ENCODE measurements around the gene PHLDB2.

PHLDB2 gene

GRCh38 chr3:111820651-111821050 lies 38.4 kb upstream of the PHLDB2 start (continued):
- TF ChIP-seq CREB5 (CRISPR knock-in tag; IDR thresholded peaks at IDR 0.05; ENCODE audit: low read depth) (no peak), POU6F1 (CRISPR knock-in tag; IDR thresholded peaks at IDR 0.05; ENCODE audit: borderline replicate concordance, low read depth) (no peak)

GRCh38 chr3:111821891-111822290 lies 37.2 kb upstream of the PHLDB2 start:
- no peak for TF ChIP-seq POU6F1 (CRISPR knock-in tag; IDR thresholded peaks at IDR 0.05; ENCODE audit: borderline replicate concordance, low read depth)
- TF ChIP-seq ESRRG (CRISPR knock-in tag; IDR thresholded peaks at IDR 0.05) = no peak
- no peak for TF ChIP-seq TSHZ2 (CRISPR knock-in tag; IDR thresholded peaks at IDR 0.05)
- TF ChIP-seq PATZ1 (CRISPR knock-in tag; IDR thresholded peaks at IDR 0.05; ENCODE audit: borderline replicate concordance) = no peak
- no peak for ATAC-seq

- no peak for ATAC-seq
These were observed 36.3 kb upstream of the PHLDB2 start for GRCh38 chr3:111822804-111823203.

More at GRCh38 chr3:111822804-111823203, 36.3 kb upstream of the PHLDB2 start:
- TF ChIP-seq ESRRG (CRISPR knock-in tag; IDR thresholded peaks at IDR 0.05) (no peak), ARNTL (CRISPR knock-in tag; IDR thresholded peaks at IDR 0.05; ENCODE audit: borderline replicate concordance, low read depth) (no peak), ZC3H10 (CRISPR knock-in tag; IDR thresholded peaks at IDR 0.05) (no peak), PATZ1 (CRISPR knock-in tag; IDR thresholded peaks at IDR 0.05; ENCODE audit: borderline replicate concordance) (no peak), CSRNP3 (CRISPR knock-in tag; IDR thresholded peaks at IDR 0.05) (no peak), RARB (CRISPR knock-in tag; IDR thresholded peaks at IDR 0.05) (no peak), ZFP3 (CRISPR knock-in tag; IDR thresholded peaks at IDR 0.05) (no peak), PPARA (CRISPR knock-in tag; IDR thresholded peaks at IDR 0.05; ENCODE audit: borderline replicate concordance) (no peak), ZNF8 (CRISPR knock-in tag; IDR thresholded peaks at IDR 0.05) (no peak), CSDC2 (CRISPR knock-in tag; IDR thresholded peaks at IDR 0.05) (no peak), TSHZ2 (CRISPR knock-in tag; IDR thresholded peaks at IDR 0.05) (no peak), ZNF565 (CRISPR knock-in tag; conservative IDR thresholded peaks at IDR 0.05; ENCODE audit: low read depth) (no peak), CREB5 (CRISPR knock-in tag; IDR thresholded peaks at IDR 0.05; ENCODE audit: low read depth) (no peak), TCF4 (CRISPR knock-in tag; IDR thresholded peaks at IDR 0.05; ENCODE audit: borderline replicate concordance) (no peak), ZFP30 (CRISPR knock-in tag; IDR thresholded peaks at IDR 0.05) (no peak), GLIS3 (CRISPR knock-in tag; IDR thresholded peaks at IDR 0.05) (no peak), SNAI2 (CRISPR knock-in tag; IDR thresholded peaks at IDR 0.05) (no peak), BACH2 (CRISPR knock-in tag; IDR thresholded peaks at IDR 0.05; ENCODE audit: borderline replicate concordance) (no peak), TOX (CRISPR knock-in tag; IDR thresholded peaks at IDR 0.05; ENCODE audit: borderline replicate concordance) (no peak), ZNF70 (CRISPR knock-in tag; IDR thresholded peaks at IDR 0.05) (no peak)
